Measurements from ENCODE around the gene DPT.

GRCh38 chr1:168775366-168775765, 46.4 kb upstream of the DPT start:
- no peak for TF ChIP-seq GATA3 (IDR thresholded peaks at IDR 0.05; ENCODE audit: low read depth, low read length)
- TF ChIP-seq GATA2 (IDR thresholded peaks at IDR 0.05; ENCODE audit: low read depth, low read length), result no peak

Data from SH-SY5Y (cell line).